NOMO-1 treated with dmso at 0.1 percent for 144 hours (cell line): Measurements from ENCODE around the gene TMEM109.

Experiments
- DNase-seq: peaks from one replicate; lab custom pipeline; 2025; ENCODE audit not compliant: unreplicated experiment; lab: John Stamatoyannopoulos, UW

Gene TMEM109

DNA sequence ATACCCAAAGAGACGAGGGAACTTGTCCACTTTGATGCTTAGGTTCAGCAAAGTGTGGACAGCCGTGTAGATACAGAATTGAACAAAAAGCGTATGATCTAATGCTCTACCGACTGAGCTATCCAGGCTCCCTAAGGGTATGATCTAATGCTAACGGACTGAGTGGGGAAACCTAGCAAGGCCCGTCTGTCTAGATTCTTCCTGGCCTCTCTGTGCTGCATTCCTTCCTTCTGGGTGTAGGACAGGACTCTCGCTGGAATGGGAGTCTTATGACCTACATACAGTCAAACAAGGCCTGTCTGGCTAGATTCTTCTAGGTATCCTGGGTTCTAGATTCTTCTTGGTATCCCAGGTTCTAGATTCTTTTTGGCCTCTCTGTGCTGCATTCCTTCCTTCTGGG is 46.4 kb downstream of the TMEM109 start:
- DNase-seq = no peak

DNA sequence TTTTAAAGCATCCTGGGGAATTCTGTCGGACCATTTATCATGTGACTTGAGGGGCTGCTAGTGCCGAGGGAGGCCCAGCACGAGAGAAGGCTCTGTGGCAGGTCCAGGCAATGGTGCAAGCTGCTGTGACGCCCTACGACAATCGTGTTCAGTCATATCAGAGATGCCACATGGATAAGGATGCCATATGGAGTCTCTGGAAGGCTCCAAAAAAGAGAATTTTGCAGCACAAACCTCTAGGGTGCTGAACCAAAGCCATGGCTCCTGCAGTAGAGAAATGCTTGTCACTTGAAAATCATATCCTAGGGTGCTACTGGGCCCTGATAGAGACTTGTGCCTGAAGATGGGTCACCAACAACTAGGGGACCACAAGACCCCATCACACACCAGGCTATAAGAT is 50.8 kb downstream of the TMEM109 start:
- no peak for DNase-seq

DNA sequence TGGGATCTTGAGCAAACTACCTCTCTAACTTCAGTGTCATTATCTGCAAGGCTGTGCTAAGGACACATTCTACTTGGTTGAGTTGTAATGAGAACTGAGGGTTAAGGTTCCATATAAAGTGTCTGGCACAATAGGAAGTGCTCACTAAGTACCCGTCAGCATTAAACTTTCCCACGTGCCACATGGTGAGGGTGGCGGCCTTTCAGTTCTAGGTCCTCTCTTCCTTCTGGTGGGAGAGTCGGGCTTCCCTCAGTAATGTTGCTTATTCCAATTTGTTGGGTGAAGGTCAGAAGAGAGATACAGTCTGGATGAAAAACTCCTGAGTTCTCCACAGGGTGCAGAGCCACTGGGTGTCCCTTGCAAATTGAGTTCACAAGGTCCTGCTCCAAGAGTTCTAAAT is 52.9 kb downstream of the TMEM109 start:
- DNase-seq = no peak

DNA sequence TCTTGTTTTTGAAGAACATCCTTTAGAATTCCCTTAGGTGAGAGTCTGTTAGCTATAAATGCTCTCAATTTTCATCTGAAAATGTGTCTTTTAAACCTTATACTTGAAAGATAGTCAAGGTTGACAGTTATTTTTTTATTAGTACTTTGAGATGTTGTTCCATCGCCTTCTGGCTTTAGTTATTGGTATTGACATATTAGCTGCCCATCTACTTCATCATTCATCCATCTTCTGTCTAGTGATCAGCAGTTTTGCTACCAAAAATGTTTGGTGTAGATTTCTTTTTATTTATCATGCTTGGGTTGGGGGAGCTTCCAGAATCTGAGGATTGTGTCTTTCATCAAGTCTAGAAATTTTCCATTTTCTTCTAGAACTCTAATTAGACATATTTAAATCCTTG is 54.3 kb downstream of the TMEM109 start:
- DNase-seq = no peak

DNA sequence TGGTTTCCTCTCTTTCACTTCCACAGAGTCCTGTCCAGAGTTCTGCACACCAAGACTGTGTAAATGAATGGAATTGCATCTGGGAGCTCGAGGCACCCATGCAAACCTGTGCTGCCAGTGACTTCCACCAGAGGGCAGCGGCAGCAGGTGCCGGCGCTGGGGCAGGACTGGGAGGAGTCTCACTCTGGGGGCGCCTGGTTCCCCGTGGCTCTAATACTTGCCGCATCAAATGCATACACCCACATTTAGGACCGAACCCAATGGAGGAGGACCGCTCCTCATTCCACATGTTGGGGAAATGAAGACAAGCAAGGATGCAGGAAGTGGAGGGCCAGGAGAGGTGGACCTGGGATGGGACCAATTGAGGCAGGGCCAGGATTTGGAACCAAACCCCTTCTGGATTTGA is 56.4 kb downstream of the TMEM109 start:
- peak; percentile 35 for DNase-seq

DNA sequence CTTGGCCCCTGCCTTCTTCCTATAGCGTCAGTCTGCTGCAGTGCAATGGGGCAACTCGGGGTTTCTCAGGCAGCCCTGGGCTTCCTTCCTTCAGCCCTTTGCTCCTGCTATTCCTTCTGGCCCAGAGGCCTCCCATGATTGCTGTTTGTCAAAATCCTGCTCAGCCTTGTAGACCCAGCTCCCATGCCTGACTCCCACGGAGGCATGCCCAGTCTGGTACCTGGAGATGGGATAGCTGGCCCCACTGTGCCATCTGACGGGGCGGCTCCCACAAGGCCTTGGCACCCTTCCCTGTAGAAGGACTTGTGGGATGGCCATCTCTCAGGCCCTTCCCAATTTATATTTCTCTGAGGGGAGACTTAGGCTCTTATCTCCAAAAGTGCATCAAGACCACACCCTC is 56.9 kb downstream of the TMEM109 start:
- DNase-seq = no peak

DNA sequence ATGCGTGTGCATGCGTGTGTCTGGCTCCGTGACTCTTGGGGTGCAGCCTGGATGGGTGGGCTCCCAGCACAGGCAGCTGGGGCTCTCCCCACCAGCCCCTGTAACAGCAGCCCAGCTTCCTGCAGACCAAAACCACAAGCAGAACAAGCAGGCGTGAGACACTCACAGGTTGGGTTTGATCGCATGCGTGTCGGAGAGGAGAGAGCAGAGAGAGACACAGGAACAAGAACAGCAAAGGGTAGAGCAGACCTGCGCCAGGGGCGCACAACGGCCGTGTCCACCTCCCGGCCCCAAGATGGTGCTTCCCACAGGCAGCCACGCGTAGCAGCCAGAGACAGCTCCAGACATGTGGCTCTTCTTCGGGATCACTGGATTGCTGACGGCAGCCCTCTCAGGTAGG is 57.6 kb downstream of the TMEM109 start, which contains the start of gene CD6:
Gene CD6, plus strand, starts transcription at position 161 of the 400 bp plus-strand sequence. Its CDS starts 186 bp downstream, at position 347.
- DNase-seq = no peak

DNA sequence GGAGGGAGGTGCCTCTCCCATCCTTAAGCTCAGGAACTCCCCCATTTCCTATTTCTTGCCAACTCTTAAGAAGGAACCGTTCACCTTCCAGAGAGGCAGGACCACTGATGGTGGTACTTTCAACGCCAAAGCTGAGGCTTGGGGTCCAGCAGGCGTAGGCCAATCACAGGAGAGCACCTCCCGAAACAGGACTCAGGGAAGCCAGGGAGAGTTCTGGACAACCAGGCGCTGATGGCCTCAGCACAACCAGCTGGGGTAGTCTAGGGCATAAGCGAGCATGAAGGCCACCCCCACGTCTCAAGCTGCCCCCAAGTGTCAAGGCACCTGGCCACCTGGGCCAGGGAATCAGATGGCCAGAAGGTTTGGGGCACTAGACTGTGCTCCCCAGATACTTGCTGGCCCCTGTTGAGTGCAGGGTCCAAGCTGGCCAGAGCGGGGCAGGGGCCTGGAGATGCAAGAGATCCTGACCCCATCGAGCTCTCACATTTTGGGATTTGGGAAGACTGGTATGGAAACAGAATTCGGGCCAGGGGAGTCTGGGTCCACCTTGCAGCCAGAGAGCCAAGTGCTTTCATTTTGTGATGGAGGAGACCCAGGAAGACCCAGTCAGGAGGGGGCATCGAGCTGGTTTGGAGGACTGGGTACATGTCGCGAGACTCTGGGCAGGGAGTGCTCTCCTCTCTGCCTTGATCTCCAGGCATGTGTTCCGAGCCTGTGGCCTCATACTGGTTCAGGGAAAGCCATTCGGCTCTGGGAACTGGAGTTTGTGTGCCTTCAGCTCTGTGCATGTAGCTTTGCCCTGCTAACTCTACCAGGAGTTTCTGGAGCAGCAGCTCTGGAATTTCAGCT is 58.4 kb downstream of the TMEM109 start:
- DNase-seq = no peak
